ENCODE data around the gene SUSD6.

SUSD6 gene

GRCh38 chr14:69611172-69612013 is at the start of gene SUSD6:
Gene SUSD6 (plus strand): TSS chr14:69611596. CDS start chr14:69658593, 46,997 bp downstream.
- DNase-seq = peak; percentile 92

GRCh38 chr14:69561893-69562292 is 49.5 kb upstream of the SUSD6 start:
- DNase-seq = no peak

GRCh38 chr14:69567563-69567962 is 43.8 kb upstream of the SUSD6 start:
- DNase-seq = no peak

GRCh38 chr14:69569859-69570258 is 41.5 kb upstream of the SUSD6 start:
- DNase-seq = no peak

GRCh38 chr14:69570836-69571330 is 40.5 kb upstream of the SUSD6 start:
- no peak for DNase-seq

GRCh38 chr14:69571449-69572029 is 39.9 kb upstream of the SUSD6 start:
- DNase-seq = no peak

GRCh38 chr14:69572030-69572840 is 39.2 kb upstream of the SUSD6 start:
- DNase-seq = no peak

GRCh38 chr14:69572841-69573135 is 38.6 kb upstream of the SUSD6 start:
- DNase-seq = no peak

GRCh38 chr14:69573205-69573830 is 38.1 kb upstream of the SUSD6 start:
- DNase-seq = no peak

GRCh38 chr14:69573831-69574262 is 37.5 kb upstream of the SUSD6 start:
- DNase-seq = no peak

- DNase-seq = peak; percentile 58
These were observed 37.0 kb upstream of the SUSD6 start, which contains the start of gene CCDC177 for GRCh38 chr14:69574263-69574953. Gene CCDC177 (minus strand): TSS chr14:69574871. CDS start chr14:69573622, 1,249 bp downstream.

GRCh38 chr14:69574954-69575295 is 36.5 kb upstream of the SUSD6 start:
- DNase-seq = no peak

- no peak for DNase-seq
These were observed 31.9 kb upstream of the SUSD6 start for GRCh38 chr14:69579476-69579875.

GRCh38 chr14:69580009-69580577 is 31.3 kb upstream of the SUSD6 start:
- peak; percentile 53 for DNase-seq

GRCh38 chr14:69581316-69581935 is 30.0 kb upstream of the SUSD6 start:
- no peak for DNase-seq

- no peak for DNase-seq
These were observed 29.2 kb upstream of the SUSD6 start for GRCh38 chr14:69582212-69582611.

GRCh38 chr14:69582829-69583228 is 28.6 kb upstream of the SUSD6 start:
- no peak for DNase-seq

- DNase-seq = no peak
These were observed 27.0 kb upstream of the SUSD6 start for GRCh38 chr14:69584389-69584788.

- no peak for DNase-seq
These were observed 25.0 kb upstream of the SUSD6 start for GRCh38 chr14:69586404-69586803.

- DNase-seq = no peak
These were observed 24.0 kb upstream of the SUSD6 start for GRCh38 chr14:69587389-69587788.

GRCh38 chr14:69591317-69591716 is 20.1 kb upstream of the SUSD6 start:
- no peak for DNase-seq

All from RPMI8226 (cell line).